Fibroblast of mammary gland (primary cell): Measurements from ENCODE around the gene MAPK8IP3.
A peak's percentile ranks its signal among the peaks of the same experiment; 100 is the strongest.

Source experiments
- DNase-seq: peaks from one replicate; pipeline ENCODE4 v3.0.0-alpha.2; 2010; ENCODE audit warnings: low read depth
- H3K4me3 ChIP-seq: 2 replicates; pipeline ENCODE4 v1.5.1; 2011; ENCODE audit warnings: low read depth, mild to moderate bottlenecking, low read length, moderate library complexity; ENCODE audit not compliant: control insufficient read depth
- CTCF ChIP-seq: conservative IDR thresholded peaks from 2 replicates; pipeline ENCODE4 v1.5.1; 2011; ENCODE audit warnings: low read depth, low read length, inconsistent platforms; ENCODE audit not compliant: control insufficient read depth, insufficient read depth

Gene MAPK8IP3

GRCh38 chr16:1721372-1721771 lies 15.4 kb downstream of the MAPK8IP3 start:
- no peak for DNase-seq
- H3K4me3 ChIP-seq: no peak overlapping the region
- no peak for TF ChIP-seq CTCF

- TF ChIP-seq CTCF: peak; percentile 76
- no peak overlapping the region for H3K4me3 ChIP-seq
- DNase-seq: peak; percentile 45
Measured at GRCh38 chr16:1723450-1724147, 17.6 kb downstream of the MAPK8IP3 start.

GRCh38 chr16:1724491-1724890 lies 18.5 kb downstream of the MAPK8IP3 start:
- TF ChIP-seq CTCF: no peak
- DNase-seq: no peak
- no peak overlapping the region for H3K4me3 ChIP-seq

- TF ChIP-seq CTCF: no peak
- DNase-seq: no peak
- H3K4me3 ChIP-seq: no peak overlapping the region
Measured at GRCh38 chr16:1726661-1727502, 20.9 kb downstream of the MAPK8IP3 start.

- no peak for TF ChIP-seq CTCF
- H3K4me3 ChIP-seq: no peak overlapping the region
- DNase-seq: no peak
Measured at GRCh38 chr16:1727651-1728624, 21.9 kb downstream of the MAPK8IP3 start.

- no peak for TF ChIP-seq CTCF
- DNase-seq: no peak
- H3K4me3 ChIP-seq: no peak overlapping the region
Measured at GRCh38 chr16:1729026-1729425, 23.0 kb downstream of the MAPK8IP3 start.
